Measurements from ENCODE around the gene TTC39C.
"Not testable (repeated sequence)": the region's sequence is repeated elsewhere in the genome, so short reads cannot be mapped to it uniquely, and the experiment has no call there.

The TTC39C gene

DNA sequence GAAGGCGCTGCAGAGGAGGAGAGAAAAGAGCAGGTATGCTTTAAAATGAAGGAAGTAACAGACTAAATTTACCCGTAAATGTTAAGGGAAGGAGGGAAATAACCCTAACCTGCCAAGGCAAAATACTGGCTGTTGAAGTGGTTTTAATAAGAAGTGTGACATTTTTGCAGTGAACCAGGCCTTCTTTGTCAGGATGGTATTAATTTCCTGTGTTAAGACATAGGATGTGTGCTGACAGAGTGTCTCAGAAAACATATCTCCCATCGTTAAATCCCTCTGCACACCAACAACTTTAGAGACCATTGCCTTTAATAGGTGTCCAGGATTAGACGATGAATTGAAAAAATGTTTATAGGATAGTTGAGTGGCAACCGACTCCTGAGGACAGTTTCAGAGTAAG, 9.9 kb downstream of the TTC39C start:
- no peak for DNase-seq (ENCODE audit: low spot score)
- TF ChIP-seq, protein P1, sequence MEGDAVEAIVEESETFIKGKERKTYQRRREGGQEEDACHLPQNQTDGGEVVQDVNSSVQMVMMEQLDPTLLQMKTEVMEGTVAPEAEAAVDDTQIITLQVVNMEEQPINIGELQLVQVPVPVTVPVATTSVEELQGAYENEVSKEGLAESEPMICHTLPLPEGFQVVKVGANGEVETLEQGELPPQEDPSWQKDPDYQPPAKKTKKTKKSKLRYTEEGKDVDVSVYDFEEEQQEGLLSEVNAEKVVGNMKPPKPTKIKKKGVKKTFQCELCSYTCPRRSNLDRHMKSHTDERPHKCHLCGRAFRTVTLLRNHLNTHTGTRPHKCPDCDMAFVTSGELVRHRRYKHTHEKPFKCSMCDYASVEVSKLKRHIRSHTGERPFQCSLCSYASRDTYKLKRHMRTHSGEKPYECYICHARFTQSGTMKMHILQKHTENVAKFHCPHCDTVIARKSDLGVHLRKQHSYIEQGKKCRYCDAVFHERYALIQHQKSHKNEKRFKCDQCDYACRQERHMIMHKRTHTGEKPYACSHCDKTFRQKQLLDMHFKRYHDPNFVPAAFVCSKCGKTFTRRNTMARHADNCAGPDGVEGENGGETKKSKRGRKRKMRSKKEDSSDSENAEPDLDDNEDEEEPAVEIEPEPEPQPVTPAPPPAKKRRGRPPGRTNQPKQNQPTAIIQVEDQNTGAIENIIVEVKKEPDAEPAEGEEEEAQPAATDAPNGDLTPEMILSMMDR (IDR thresholded peaks at IDR 0.05) = no peak
- Histone ChIP-seq H3K27ac (no peak overlapping the region), H3K4me3 (no peak overlapping the region)

DNA sequence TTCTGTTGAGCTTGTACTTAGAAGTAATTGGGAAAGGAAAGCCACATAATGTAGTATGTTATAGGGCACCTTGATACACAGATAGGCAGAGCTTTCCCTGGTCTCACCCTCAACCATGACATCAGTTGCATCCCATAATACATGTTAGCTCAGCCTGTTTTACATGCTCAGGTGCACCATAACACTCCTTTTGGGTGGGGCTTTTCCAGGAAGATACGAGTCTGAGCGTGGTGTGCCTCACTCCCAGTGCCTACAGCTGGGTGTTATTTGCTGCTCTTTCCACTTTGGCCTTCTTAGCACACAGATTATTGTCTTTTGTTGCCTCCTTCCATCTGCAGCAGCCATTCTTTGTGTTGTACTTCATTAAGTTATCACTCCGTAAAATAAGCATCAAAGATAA, 11.9 kb downstream of the TTC39C start:
- no peak for DNase-seq (ENCODE audit: low spot score)
- Histone ChIP-seq H3K4me3 (no peak overlapping the region), H3K27ac (peak overlapping the region in 1 of 2 donors; percentile 5)
- TF ChIP-seq, protein P1 (IDR thresholded peaks at IDR 0.05) = no peak

DNA sequence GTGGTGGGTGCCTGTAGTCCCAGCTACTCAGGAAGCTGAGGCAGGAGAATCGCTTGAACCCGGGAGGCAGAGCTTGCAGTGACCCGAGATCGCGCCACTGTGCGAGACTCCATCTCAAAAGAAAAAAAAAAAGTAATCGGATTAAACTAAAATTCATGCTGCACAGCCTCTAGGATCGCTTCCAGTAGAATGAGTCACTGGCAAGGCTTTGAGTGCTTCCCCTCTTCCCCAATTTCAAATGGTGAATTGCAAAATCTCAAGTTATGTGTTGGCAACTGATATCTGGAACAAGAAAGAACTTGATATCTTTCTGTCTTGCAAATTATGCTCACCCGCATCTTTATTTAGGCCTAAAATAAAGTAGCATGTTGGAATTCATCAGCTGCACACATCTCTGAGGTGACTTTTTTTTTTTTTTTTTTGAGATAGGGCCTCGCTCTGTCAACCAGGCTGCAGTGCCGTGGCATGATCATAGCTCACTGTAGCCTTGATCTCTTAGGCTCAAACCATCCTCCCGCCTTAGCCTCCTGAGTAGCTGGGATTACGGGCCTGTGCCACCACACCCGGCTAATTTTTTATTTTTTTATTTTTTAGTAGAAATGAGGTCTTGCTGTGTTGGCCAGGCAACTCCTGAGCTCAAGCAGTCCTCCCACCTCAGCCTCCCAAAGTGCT, 12.7 kb downstream of the TTC39C start:
- Histone ChIP-seq H3K4me3 (no peak overlapping the region), H3K27ac (peak overlapping the region in 1 of 2 donors; percentile 37)
- no peak for DNase-seq (ENCODE audit: low spot score)
- TF ChIP-seq, protein P1 (IDR thresholded peaks at IDR 0.05) = no peak

DNA sequence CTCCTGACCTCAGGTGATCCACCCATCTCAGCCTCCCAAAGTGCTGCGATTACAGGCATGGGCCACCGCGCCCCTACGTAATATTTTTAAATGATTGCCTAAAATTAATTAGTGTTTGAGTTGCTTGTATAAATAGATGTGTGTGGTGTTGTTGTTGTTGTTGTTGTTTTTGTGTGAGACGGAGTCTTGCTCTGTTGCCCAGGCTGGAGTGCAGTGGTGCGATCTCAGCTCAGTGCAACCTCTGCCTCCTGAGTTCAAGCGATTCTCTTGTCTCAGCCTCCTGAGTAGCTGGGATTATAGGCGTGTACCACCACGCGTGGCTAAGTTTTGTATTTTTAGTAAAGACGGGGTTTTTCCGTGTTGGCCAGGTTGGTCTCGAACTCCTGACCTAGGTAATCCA, 14.4 kb downstream of the TTC39C start:
- H3K4me3 ChIP-seq; H3K27ac ChIP-seq; DNase-seq (ENCODE audit: low spot score): not testable (repeated sequence)

- Histone ChIP-seq H3K27ac (no peak overlapping the region), H3K4me3 (no peak overlapping the region)
- DNase-seq (ENCODE audit: low spot score) = no peak
- TF ChIP-seq, protein P1 (IDR thresholded peaks at IDR 0.05) = no peak
Observed at GRCh38 chr18:24031318-24031717, 16.8 kb downstream of the TTC39C start.

GRCh38 chr18:24031916-24032315, 17.4 kb downstream of the TTC39C start:
- DNase-seq (ENCODE audit: low spot score) = no peak
- H3K4me3 ChIP-seq = no peak overlapping the region
- H3K27ac ChIP-seq = no peak overlapping the region
- TF ChIP-seq, protein P1 (IDR thresholded peaks at IDR 0.05) = no peak

DNA sequence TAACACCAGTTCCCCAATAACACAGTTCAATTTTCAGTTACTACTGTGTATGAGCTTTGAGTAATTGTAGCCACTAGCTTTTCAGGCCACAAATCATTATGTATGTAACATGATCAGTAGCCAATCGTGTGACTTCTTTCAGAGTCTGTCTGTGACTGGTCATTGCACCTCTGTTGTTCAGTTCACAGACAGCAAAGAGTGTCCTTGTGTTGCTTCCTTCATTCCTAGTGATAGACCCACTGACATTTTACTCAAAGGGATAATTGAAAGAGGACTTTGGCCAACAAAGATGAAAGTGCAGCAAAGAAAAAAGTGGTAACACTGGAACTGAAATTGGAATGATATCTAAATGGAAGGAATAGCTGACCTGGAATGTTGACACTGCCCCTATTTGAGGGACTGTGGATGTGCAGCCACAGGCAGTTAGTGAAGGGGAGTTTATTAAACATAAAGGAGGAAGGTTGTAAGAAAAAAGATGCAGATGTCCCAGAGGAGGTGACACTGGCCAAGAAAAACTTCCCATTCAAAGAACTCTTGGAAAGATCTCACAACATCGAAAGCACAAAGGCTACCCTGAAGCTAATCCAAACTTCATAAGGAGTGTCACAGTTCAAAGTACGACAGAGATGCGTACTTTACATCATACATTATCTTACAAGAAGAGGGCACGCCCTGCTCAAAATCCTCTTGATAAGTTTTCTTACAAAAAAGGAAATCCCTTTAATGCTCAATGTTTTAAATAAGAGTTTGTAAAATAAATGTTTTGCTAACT, 19.3 kb downstream of the TTC39C start:
- DNase-seq (ENCODE audit: low spot score) = no peak
- TF ChIP-seq, protein P1 (IDR thresholded peaks at IDR 0.05) = no peak
- no peak overlapping the region for H3K27ac ChIP-seq
- no peak overlapping the region for H3K4me3 ChIP-seq
